Keratinocyte (primary cell): Measurements from ENCODE around the gene TPMT. TPM values are rescaled to one million over a fixed set of nuclear protein-coding genes. Genes with fewer than 3 reads are reported as not detected.

Experiments used
- DNase-seq: peaks from one replicate; pipeline ENCODE4 v3.0.0-alpha.2; 2011; ENCODE audit warnings: low read depth, missing footprints, low spot score
- FAIRE-seq: peaks from 2 replicates; lab custom pipeline; 2011; peaks lifted over from hg19 to GRCh38; lab: Jason Lieb, UNC
- H2AFZ ChIP-seq: 2 replicates; pipeline ENCODE4 v1.6.0; 2012; ENCODE audit warnings: low read length, control low read depth, inconsistent platforms; ENCODE audit not compliant: control insufficient read depth
- H3K27ac ChIP-seq: 2 replicates; pipeline ENCODE4 v1.5.1; 2011; ENCODE audit warnings: low read length; ENCODE audit not compliant: control insufficient read depth, insufficient read depth
- H3K27me3 ChIP-seq: 3 replicates; pipeline ENCODE4 v1.6.0; 2011; ENCODE audit warnings: low read length; ENCODE audit not compliant: control insufficient read depth, insufficient read depth; ENCODE audit errors: extremely low read depth
- H3K36me3 ChIP-seq, 2 experiments: 2 replicates in 1 of 2; 3 replicates in 1 of 2; pipeline ENCODE4 v1.5.1; 2011; ENCODE audit warnings: low read length in 2 of 2, mild to moderate bottlenecking in 1 of 2; ENCODE audit not compliant: control insufficient read depth in 2 of 2, insufficient read depth in 2 of 2; ENCODE audit errors: extremely low read depth in 1 of 2
- H3K4me1 ChIP-seq: 3 replicates; pipeline ENCODE4 v1.5.1; 2011; ENCODE audit warnings: low read length; ENCODE audit not compliant: control insufficient read depth, insufficient read depth; ENCODE audit errors: extremely low read depth
- H3K4me2 ChIP-seq: 3 replicates; pipeline ENCODE4 v1.6.0; 2011; ENCODE audit warnings: low read depth, low read length; ENCODE audit not compliant: control insufficient read depth, insufficient read depth; ENCODE audit errors: extremely low read depth
- H3K4me3 ChIP-seq, 3 experiments: fragments of 200-600 bp in 1 of 3; sonication (generic) in 1 of 3; 2 replicates in 2 of 3; 3 replicates in 1 of 3; pipeline ENCODE4 v1.5.1; 2011 to 2016; ENCODE audit warnings: low read length in 3 of 3, mild to moderate bottlenecking in 3 of 3, control low read depth in 2 of 3, inconsistent platforms in 1 of 3, low read depth in 1 of 3, mixed read lengths in 1 of 3, mixed run types in 1 of 3, moderate library complexity in 1 of 3; ENCODE audit not compliant: control insufficient read depth in 2 of 3, insufficient read depth in 2 of 3; ENCODE audit errors: extremely low read depth in 1 of 3
- H3K79me2 ChIP-seq: 2 replicates; pipeline ENCODE4 v1.6.0; 2012; ENCODE audit warnings: low read length; ENCODE audit not compliant: control insufficient read depth, insufficient read depth
- H3K9ac ChIP-seq: 3 replicates; pipeline ENCODE4 v1.6.0; 2011; ENCODE audit warnings: low read length; ENCODE audit not compliant: control insufficient read depth, insufficient read depth; ENCODE audit errors: extremely low read depth
- H3K9me1 ChIP-seq: 3 replicates; pipeline ENCODE4 v1.6.0; 2011; ENCODE audit warnings: low read length; ENCODE audit not compliant: control insufficient read depth, insufficient read depth; ENCODE audit errors: extremely low read depth
- H3K9me3 ChIP-seq: 2 replicates; pipeline ENCODE4 v1.5.1; 2012; ENCODE audit warnings: low read depth, low read length; ENCODE audit not compliant: control insufficient read depth
- H4K20me1 ChIP-seq: 3 replicates; pipeline ENCODE4 v1.6.0; 2011; ENCODE audit warnings: low read length; ENCODE audit not compliant: control insufficient read depth, insufficient read depth; ENCODE audit errors: extremely low read depth
- EZH2 ChIP-seq: IDR thresholded peaks from one replicate; pipeline ENCODE4 v1.6.1; 2012; ENCODE audit warnings: inconsistent platforms, mild to moderate bottlenecking, low read length, moderate library complexity
- dilution Hi-C: fragments of 300-500 bp; cut with MboI; formaldehyde crosslinking; loops from one replicate; pipeline ENCODE4 v1.7.0; 2020; ENCODE audit warnings: low sequenced_read_pairs; ENCODE audit not compliant: extremely low pct_ligation_motif_present
- polyA plus RNA-seq, 5 experiments: library from polyadenylated mRNA; depleted of rRNA in 3 of 5; stranded (reverse) in 3 of 5; stranded (forward) in 1 of 5; unstranded in 1 of 5; fragments of >200 nt; gene quantifications; 1 replicate in 1 of 5; 2 replicates in 3 of 5; 3 replicates in 1 of 5; pipeline versions ENCODE4 v1.2.1 to v1.2.3, GENCODE V29; 2011 to 2012; ENCODE audit warnings: missing spikeins in 2 of 5, low read depth in 1 of 5, low replicate concordance in 1 of 5
- TF ChIP-seq, protein P1 (sequence below), 3 experiments: IDR thresholded peaks in 1 of 3; conservative IDR thresholded peaks in 1 of 3; optimal IDR thresholded peaks in 1 of 3; 2 replicates in 2 of 3; 3 replicates in 1 of 3; pipeline versions ENCODE3 to v1.5.1; 2011; ENCODE audit warnings: low read length in 3 of 3, mild to moderate bottlenecking in 3 of 3, moderate library complexity in 2 of 3, control low read depth in 1 of 3, inconsistent platforms in 1 of 3; ENCODE audit not compliant: insufficient read depth in 2 of 3; ENCODE audit errors: extremely low read depth in 1 of 3

TPMT gene
- polyA plus RNA-seq, 1 donor (not counting 4 experiments of a cell fraction or from before 2014, with no cell fraction given) = 38.6 TPM

- Histone ChIP-seq H2AFZ (no peak overlapping the region), H3K27me3 (no peaks in the 10 kb centered on the region), H3K9ac (no peak overlapping the region), H3K36me3 (peaks cover 8 to 11% of the 10 kb centered on the region in 2 experiments), H3K4me1 (peaks cover 3% of the 10 kb centered on the region), H3K79me2 (no peaks in the 10 kb centered on the region), H4K20me1 (no peaks in the 10 kb centered on the region), H3K27ac (no peak overlapping the region), H3K4me2 (no peak overlapping the region), H3K9me1 (no peaks in the 10 kb centered on the region), H3K9me3 (no peaks in the 10 kb centered on the region), H3K4me3 (no peak overlapping the region)
- dilution Hi-C loops = no loop called here
- no peak for FAIRE-seq
- DNase-seq = no peak
- no peak for TF ChIP-seq EZH2
- TF ChIP-seq, protein P1, sequence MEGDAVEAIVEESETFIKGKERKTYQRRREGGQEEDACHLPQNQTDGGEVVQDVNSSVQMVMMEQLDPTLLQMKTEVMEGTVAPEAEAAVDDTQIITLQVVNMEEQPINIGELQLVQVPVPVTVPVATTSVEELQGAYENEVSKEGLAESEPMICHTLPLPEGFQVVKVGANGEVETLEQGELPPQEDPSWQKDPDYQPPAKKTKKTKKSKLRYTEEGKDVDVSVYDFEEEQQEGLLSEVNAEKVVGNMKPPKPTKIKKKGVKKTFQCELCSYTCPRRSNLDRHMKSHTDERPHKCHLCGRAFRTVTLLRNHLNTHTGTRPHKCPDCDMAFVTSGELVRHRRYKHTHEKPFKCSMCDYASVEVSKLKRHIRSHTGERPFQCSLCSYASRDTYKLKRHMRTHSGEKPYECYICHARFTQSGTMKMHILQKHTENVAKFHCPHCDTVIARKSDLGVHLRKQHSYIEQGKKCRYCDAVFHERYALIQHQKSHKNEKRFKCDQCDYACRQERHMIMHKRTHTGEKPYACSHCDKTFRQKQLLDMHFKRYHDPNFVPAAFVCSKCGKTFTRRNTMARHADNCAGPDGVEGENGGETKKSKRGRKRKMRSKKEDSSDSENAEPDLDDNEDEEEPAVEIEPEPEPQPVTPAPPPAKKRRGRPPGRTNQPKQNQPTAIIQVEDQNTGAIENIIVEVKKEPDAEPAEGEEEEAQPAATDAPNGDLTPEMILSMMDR (optimal IDR thresholded peaks at IDR 0.05 in 1 of 3, IDR thresholded peaks at IDR 0.05 in 1 of 3, conservative IDR thresholded peaks at IDR 0.05 in 1 of 3; ENCODE audit: extremely low read depth in 1 of 3, insufficient read depth in 2 of 3, low read length in 3 of 3) = no peak
Measured at GRCh38 chr6:18165751-18166150, 10.9 kb upstream of the TPMT start.

DNA sequence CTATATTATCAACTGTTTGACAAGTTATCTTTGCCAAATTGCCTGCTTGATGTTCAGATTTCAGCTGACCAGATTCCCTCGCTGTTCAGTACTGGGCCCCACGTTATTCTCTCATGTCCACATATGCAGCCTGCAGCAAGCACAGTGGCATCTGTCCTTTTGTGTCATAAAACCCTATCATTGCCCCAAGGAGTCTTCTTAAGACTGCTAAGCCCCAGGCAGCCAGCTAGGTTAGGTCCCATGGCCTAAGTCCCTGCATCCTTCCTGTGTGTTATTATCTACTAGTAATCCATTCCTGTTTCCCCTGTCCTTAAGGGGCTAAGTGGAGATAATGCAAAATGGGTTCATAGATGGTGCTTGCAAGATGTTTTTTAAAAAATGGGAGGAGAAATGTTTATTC, 7.5 kb upstream of the TPMT start:
- Histone ChIP-seq H3K27me3 (no peaks in the 10 kb centered on the region), H2AFZ (no peak overlapping the region), H3K4me1 (peaks cover 3% of the 10 kb centered on the region), H3K4me3 (no peak overlapping the region), H3K4me2 (no peak overlapping the region), H3K27ac (no peak overlapping the region), H3K79me2 (no peaks in the 10 kb centered on the region), H3K9me1 (no peaks in the 10 kb centered on the region), H3K36me3 (peaks cover 6 to 11% of the 10 kb centered on the region in 2 experiments), H3K9me3 (no peaks in the 10 kb centered on the region), H3K9ac (no peak overlapping the region), H4K20me1 (no peaks in the 10 kb centered on the region)
- no peak for TF ChIP-seq EZH2
- TF ChIP-seq, protein P1 (optimal IDR thresholded peaks at IDR 0.05 in 1 of 3, IDR thresholded peaks at IDR 0.05 in 1 of 3, conservative IDR thresholded peaks at IDR 0.05 in 1 of 3; ENCODE audit: extremely low read depth in 1 of 3, insufficient read depth in 2 of 3, low read length in 3 of 3) = no peak
- DNase-seq (no peak), FAIRE-seq (no peak)
- dilution Hi-C loops = no loop called here
